ENCODE measurements around the gene CBR1.
"Not testable (repeated sequence)": the region's sequence is repeated elsewhere in the genome, so short reads cannot be mapped to it uniquely, and the experiment has no call there.

CBR1 gene

DNA sequence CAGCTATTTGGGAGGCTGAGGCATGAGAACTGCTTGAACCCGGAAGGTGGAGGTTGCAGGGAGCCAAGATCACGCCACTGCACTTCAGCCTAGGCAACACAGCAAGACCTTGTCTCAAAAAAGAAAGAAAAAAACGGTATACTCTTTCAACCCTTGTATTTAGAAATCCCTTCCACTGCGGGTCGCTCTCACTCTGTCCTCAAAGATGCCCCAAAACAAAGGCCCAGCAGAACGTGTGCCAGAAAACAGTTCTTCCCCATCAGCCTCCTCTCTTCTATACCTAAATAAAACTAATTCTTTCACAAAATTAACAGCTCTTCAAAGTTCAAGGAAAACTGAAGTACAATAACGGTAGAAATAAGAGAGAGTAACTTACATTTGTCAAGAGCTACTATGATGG lies 22.7 kb upstream of the CBR1 start:
- no peak for DNase-seq (ENCODE audit: low read depth in 2 of 2, low spot score in 1 of 2)

DNA sequence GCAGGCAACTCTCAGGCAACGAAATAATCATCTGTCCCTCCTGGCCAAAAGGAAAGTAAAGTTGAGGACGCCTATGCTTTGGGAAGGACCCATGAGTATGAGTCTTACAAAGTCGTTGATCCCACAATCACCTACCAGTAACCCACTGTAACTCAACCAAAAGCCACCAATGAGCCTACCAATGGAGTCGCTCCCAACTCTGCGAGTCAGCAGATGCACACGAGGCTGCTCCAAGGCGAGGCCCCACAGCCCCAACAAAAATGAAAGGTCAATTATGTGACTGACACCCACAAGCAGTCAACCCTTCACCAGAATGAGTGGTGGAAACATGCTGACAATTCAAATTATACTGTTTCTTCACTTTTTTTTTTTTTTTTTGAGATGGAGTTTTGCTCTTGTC lies 21.5 kb upstream of the CBR1 start:
- no peak for DNase-seq (ENCODE audit: low read depth in 2 of 2, low spot score in 1 of 2)

DNA sequence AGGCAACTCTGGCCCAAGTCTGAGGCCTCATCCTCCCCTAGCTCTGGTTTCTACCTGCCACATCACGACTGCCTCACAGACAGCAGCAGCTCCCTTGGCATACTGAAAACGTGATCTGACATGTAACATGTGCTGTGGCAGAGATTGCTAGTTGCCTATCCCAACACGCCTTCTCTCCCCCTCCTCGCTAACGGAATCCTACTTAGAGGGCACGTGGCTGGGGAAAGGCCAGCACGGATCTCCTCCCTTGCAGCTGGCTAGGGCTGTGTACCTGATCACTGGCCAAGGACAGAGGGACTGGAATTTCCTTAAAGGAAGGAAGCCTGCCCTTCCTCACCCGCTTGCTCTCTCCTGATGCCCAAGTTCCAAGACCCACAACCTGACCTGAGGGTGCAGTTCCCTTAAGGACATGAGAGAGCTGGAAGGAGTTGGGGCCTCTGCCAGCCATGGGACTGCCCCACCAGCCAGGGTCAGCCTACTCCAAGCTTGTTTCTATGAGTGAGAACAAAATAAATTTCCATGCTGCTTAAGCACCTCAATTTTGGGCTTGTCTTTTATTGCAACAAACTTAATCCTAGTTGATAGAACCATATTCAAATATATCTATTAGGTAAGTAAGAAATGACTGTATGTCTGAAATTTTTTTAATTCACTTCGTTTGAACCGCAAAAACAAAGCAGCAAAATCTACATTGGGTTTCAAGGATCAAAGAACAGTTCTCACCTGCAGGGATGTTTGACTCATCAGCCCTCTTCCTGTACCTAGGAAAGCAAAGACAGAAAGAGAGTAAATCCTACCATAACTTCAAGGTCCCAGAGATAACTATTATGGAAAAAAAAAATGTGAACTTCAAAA lies 16.7 kb upstream of the CBR1 start:
- DNase-seq (ENCODE audit: low read depth in 2 of 2, low spot score in 1 of 2): no peak

DNA sequence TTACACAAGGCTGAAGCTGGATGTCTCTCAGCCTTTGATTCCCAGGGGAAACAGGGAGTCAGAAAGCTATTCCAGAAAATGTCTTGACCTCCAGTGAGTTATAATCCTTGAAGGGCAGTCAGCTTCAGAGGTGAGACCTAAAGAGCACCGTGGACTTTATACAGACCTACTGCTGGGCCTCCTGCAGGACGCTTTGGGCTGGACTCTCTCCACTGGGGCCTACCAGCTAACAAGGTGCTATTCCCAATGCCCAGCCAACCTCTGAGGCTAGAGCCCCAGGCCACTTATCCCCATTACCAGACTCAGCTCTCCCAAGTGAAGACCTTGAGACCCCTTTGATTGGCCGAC lies 16.1 kb upstream of the CBR1 start:
- no peak for DNase-seq (ENCODE audit: low read depth in 2 of 2, low spot score in 1 of 2)

DNA sequence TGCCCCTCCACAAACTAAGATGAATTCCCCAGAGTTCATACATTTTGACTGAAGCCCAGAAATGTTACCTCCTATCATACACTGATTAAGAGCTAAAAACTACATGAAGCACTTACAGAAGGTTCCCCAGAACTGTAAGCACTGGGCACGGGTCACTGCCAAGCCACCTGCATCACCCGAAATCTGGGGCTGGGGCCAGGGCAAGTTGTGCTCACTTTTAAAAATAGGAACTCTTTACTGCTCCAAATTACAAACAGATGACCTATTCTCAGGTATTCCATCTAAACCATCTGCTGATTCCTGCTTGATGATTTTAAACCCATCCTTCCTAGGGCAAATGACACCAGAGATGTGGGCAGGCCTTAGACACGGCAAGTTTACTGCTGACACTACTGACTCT lies 14.3 kb upstream of the CBR1 start:
- no peak for DNase-seq (ENCODE audit: low read depth in 2 of 2, low spot score in 1 of 2)

DNA sequence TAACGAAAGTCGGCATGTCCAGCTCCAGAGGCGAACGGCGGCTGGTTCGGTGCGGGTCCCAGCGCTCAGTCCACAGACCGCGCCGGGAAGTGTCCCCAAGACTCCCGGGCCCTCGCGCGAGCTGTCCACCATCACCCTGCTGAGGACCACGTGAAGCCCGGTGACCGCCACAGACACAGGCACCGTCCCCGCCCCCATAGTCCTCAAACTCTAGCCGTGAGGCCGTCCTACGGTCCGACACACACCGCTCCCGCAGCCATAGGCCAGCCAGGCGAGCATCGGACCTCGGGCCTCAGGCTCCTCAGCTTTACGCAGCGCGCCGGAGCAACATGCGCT lies 10.0 kb upstream of the CBR1 start:
- DNase-seq (ENCODE audit: low read depth in 2 of 2, low spot score in 1 of 2): no peak

DNA sequence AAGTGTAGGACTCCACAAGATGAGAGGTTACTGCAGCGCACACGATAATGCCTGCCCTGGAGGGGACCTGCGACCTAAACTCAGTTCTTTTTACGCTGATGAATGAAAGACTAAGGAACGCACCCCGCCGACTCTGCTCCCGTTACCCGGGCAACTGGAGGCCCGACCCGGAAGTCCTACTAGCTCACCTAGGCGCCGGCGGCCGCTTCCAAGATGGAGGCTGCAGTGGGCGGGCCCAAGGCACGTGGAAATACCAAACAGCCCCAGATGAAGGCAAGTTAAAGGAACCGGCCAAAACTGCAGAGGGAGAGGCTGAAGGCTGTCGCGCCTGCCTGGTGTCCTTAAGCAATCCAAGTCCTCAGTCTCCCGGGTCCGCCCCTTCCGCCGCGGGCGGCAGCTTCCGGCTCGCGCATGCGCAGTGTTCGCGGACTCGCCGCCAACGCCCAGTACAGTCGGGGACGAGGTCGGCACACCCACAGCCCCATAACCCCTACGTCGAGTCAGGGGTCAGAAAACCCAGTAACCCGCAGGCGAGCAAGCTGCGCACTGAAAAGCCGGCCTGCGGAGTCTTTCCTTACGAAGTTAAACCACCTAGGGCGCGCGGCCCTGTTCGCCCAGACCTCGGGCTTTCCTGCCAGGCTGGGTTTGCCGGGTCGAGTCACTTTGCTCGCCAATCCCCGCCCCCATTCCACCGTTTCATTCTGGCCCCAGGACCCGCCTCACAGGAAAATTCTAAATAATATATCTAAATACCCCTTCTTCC lies 9.5 kb upstream of the CBR1 start, which contains the start of gene SETD4:
Gene SETD4 (minus strand): TSS at position 368 of the 763 bp plus-strand sequence. CDS start 1,638 bp downstream, outside the sequence.
- peak; percentile 82 to 90 for DNase-seq (ENCODE audit: low read depth in 2 of 2, low spot score in 1 of 2)

DNA sequence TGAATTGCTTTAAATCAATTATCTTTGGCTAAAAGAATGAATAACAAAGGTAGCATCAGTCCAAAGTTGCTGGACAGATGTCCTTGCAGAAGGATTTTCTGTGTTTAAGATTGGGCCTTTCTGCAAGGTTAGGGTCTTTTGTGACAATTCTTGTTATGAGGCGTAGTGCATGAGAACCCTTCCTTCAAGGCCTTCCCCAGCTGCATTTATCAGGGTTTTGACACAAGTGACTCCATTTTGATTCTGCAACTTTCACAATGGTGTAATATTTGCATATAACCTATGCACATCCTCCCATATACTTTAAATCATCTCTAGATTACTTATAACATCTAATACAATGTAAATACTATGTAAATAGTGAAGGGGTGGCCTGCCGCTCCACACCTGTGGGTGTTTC lies 8.4 kb upstream of the CBR1 start:
- DNase-seq (ENCODE audit: low read depth in 2 of 2, low spot score in 1 of 2): no peak

DNA sequence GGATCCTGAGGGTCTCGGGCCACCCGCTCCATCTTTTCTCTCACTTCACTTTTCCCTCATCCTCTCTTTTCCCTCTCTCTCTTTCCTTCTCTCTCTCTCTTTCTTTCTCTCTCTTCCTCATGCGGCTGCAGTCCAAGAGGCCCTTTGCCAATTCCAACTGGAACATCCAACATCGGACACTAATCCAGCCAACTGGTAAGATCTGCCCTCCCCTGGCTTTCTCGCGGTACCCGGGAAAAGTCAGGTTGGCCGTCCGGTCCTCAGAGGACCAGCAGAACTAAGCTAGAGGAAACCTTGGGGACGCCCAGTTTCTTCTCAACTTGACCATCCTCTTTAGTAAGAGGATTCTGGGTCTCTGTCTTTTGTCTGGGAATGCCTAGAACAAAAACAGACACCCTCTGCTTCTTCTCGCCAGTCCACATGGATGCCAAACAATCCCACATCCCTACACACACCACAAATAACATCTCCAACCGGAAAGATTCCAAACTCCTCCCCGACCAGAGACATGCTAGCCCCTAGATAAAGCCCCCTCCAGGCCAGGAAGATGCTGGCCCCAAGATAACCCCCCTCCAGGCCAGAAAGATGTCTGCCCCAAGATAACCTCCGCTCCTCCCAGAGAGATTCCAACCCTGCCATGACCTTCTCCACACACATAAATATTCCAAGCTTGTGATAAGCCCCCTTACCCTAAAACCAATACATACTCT lies 6.3 kb upstream of the CBR1 start:
- DNase-seq (ENCODE audit: low read depth in 2 of 2, low spot score in 1 of 2): no peak

DNA sequence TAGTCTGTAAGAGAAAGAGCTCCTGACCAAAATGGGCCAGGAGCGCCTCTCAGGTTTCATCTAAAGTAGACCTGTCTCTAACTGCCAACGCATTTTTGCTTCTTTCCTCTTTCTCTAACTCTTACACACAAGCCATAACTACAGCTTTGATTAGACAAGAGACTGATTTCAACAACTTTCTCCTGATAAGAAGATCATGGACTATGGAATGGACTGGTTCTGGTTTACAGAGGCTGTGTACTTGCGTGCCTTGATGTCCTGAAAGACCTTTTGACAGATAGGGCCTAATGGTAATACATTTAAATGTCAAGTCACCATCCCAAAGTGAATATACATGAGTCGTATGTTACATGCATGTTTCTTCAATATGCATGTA lies 5.8 kb upstream of the CBR1 start:
- no peak for DNase-seq (ENCODE audit: low read depth in 2 of 2, low spot score in 1 of 2)

DNA sequence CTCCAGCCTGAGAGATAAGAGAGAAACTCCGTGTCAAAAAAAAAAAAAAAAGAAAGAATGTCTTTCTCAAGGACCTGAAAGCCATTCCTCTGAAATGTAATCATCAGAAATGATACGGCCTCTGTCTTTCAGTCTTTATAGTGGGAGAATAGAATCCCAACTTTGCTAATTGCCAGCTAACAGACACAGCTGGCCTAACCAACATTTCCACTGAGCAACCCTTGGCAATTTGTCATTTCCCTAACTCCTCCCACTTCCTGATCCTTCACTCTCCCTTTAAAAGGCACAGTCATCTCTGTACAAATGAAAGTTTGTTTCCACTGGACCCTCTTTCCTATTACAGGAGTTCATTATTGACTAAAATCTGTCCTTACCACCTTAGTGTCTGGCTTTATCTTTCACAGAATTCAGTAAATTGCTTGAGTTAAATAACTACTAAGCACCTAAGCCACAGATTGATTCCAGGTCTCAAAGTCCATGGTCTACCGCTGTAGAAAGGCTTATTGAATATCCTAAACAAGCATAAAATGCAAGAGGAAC lies 4.3 kb upstream of the CBR1 start:
- DNase-seq (ENCODE audit: low read depth in 2 of 2, low spot score in 1 of 2): no peak

DNA sequence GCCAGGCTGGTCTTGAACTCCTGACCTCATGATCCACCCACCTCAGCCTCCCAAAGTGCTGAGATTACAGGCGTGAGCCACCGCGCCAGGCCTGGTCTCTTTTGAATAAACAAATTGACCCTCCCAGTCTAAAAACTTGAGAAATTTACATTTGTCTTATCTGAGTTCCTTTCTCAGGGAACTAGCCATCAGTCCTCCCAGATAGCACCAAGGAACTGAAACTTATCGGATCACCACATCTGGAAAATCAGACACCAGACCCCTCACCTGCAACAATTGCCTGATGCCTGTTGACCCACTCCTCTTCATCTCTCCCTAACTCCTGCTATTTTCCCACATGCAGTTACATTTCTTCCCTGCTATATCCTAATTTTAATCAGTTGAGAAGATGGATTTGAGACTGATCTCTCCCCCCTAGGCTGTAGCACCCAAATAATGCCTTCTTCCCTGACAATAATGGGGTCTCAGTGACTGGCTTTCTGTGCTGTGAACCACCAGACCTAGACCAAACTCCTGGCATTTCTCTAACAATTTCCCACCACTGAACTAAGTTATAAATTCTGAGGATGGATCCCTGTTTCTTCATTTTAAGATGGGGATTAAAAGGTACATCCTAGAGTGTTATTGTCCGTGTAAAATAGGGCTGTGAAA lies 951 bp upstream of the CBR1 start:
- DNase-seq (ENCODE audit: low read depth in 2 of 2, low spot score in 1 of 2): no peak

DNA sequence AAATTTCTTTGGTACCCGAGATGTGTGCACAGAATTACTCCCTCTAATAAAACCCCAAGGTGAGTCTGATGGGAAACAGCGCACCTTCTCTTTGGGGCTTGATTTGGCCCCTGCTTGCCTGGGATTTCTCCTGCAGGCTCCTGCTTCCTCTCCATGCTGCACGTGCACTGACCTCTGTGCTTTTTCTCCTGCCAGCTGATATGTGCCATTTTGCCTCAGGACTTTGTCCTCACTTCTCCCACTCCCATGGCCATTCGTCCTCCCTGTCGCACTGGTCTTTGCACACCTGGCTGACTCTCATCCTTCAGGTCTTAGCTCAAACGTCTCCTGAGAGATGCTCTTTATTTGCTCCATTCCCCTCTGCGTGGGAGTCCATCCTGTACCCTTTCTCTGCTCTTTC lies 1.2 kb downstream of the CBR1 start:
- DNase-seq (ENCODE audit: low read depth in 2 of 2, low spot score in 1 of 2): no peak

DNA sequence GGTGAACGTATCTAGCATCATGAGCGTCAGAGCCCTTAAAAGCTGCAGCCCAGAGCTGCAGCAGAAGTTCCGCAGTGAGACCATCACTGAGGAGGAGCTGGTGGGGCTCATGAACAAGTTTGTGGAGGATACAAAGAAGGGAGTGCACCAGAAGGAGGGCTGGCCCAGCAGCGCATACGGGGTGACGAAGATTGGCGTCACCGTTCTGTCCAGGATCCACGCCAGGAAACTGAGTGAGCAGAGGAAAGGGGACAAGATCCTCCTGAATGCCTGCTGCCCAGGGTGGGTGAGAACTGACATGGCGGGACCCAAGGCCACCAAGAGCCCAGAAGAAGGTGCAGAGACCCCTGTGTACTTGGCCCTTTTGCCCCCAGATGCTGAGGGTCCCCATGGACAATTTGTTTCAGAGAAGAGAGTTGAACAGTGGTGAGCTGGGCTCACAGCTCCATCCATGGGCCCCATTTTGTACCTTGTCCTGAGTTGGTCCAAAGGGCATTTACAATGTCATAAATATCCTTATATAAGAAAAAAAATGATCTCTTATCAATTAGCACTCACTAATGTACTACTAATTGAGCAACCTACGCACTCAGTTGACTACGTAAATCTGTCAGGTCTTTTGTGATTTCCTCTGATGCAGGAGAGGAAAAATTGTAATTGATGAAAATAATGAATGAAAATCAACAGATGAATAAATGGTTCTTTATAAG lies 2.8 kb downstream of the CBR1 start:
- no peak for DNase-seq (ENCODE audit: low read depth in 2 of 2, low spot score in 1 of 2)

DNA sequence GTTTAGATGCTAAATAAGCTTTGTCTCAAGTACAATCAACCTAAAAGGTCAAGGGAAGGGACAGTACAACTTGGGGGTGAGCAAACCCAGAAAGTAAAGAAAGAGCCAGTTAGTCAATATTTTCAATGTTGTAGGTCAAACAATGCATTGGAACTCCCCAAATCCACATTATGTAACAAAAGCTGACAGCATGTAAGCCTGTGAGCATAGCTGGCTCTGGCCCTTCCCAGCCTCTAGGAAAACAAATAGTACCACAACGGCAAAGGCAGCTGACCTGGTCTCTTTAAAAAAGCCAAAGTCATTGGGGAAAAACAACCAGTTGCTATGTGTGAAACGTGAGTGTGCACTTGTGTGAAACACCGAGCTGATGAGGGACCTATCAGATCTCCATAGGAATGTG lies 3.4 kb downstream of the CBR1 start:
- DNase-seq (ENCODE audit: low read depth in 2 of 2, low spot score in 1 of 2): no peak

DNA sequence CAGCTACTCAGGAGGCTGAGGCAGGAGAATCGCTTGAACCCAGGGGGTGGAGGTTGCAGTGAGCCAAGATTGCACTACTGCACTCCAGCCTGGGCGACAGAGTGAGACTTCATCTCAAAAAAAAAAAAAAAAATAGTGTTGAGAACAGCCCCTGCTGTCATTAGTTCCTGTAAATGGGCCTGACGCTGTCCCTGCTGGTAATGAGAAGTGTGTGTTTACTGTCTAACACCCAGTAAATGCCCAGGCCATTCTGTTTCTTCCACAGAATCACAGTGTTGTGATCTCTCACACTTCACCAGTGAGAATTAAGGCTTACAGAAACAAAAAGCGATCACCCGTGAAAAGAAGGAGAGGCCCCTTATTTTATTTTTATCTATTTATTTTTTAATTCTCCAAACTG lies 4.1 kb downstream of the CBR1 start:
- not testable (repeated sequence) for DNase-seq (ENCODE audit: low read depth in 2 of 2, low spot score in 1 of 2)

DNA sequence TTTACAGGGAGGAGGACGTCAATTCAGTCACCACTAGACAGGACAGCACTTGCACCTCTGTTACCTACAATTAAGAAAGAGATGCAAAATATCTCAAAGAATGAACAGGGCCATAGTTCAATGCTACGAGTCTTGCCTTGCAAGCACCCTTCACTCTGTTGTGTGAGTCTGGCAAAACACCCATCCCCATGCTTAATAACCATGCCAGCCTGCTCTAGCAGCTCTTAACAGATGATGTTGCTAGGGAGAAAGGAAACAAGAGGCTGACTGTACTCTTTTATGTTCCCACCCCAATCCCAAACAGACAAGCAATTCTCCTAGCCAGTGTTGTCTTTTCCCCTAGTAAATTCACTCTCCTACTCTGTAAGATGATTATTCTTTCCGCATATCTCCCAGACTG lies 5.3 kb downstream of the CBR1 start:
- DNase-seq (ENCODE audit: low read depth in 2 of 2, low spot score in 1 of 2): no peak

DNA sequence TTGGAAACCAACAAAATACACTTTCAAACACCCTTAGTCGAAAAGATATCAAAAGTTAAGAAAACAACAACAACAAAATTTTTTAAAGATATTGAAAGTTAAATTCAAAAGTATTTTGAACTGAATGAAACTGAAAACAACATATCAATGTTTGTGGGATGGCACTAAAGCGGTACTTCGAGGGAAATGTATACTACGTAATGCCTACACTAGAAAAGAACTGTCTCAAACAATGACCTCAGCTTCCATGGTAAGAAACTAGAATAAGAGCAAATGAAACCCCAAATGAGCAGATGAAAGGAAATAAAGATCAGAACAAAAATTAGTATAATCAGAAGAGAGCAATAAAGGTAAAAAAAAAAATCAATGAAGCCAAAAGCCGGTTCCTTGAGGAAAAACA lies 6.1 kb downstream of the CBR1 start:
- DNase-seq (ENCODE audit: low read depth in 2 of 2, low spot score in 1 of 2): no peak

DNA sequence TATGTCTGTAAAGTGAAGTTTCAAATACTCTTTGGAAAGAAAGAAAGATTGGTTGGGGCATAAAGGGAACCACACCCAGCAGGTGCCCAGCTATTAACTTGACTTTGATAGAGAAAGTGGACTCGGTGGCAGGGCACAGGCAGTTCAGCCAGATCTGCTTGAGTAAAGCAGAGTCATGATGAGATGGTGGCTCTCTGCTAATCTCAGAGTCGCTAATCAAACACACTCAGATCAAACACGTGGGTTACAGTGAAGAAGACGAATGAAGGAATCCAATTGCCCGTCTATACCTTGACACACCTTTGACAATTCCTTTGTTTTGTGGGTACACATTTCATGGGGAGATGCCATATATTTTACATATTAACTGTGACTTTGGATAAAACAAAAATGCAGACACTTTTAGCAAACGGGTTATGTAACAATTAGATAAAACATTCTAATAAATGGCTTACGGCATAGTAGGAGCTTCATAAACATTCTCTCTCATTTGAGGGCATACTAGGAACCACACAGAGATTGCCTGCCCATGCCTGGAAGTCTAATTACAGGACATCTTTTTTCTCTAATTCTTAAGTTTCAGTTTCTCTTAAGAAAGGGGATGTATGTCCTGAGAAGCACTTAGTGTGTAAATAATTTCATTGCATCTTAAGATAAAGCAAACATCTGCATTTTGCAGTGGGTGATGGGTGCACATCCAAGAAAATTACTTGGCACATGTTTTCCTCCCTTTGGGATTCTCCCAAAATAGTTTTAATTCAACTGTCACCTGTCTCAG lies 7.2 kb downstream of the CBR1 start:
- no peak for DNase-seq (ENCODE audit: low read depth in 2 of 2, low spot score in 1 of 2)

DNA sequence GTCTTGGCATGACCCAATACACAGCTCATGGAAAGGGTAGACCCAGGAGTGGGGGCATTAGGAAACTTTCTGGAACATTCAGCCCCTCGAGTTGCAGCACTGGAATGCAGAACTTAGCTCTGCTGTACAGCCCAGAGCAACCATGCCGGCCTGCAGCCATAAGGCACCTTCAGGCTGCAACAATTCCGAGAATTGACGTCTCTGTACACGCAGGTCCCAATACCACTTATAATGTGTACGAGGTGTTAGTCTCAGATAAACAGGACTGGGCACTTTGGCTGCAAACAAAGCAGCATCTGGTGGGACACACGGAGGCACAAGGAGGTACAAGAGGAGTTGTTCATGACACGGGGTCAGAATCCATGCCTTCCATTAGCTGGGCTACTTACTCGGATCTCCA lies 7.9 kb downstream of the CBR1 start:
- DNase-seq (ENCODE audit: low read depth in 2 of 2, low spot score in 1 of 2): no peak

Measured in stimulated activated CD8-positive, alpha-beta memory T cell treated with anti-CD3 and anti-CD28 coated beads, Interleukin-4, amount 100 ng/mL, for 4 hours (primary cell).